Left hindlimb (tissue), 1 donor: ENCODE results near the gene VARS2.
"Not testable (repeated sequence)": the region's sequence is repeated elsewhere in the genome, so short reads cannot be mapped to it uniquely, and the experiment has no call there.

Source experiments
- DNase-seq: peaks from one replicate; pipeline ENCODE4 v3.0.0-alpha.2; 2018

Gene VARS2

GRCh38 chr6:30914076-30914853 lies at the start of gene VARS2:
Gene VARS2 (plus strand): TSS chr6:30914238. CDS start chr6:30914837, 599 bp downstream.
- DNase-seq = peak; percentile 95

DNA sequence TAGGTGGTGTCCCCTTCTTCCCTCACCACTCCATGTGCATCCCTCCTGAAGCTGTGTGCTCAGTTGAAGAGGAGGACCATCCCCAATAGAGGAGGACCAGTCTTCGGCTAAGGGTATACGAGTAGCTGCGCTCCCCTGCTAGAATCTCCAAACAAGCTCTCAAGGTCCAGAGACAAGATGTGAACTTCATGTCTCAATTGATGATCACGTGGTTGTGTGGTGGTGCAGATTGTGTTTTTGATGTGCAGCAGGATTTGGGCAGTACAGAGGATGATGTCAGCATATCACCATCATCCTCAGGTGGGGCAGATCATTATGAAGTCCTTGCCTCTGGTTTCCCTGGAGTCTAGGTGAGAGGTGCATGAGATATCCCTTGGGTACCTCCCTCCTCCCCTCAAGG lies 49.7 kb upstream of the VARS2 start:
- no peak for DNase-seq

GRCh38 chr6:30869241-30869749 lies 44.7 kb upstream of the VARS2 start:
- not testable (repeated sequence) for DNase-seq

GRCh38 chr6:30870546-30870945 lies 43.5 kb upstream of the VARS2 start:
- no peak for DNase-seq

- no peak for DNase-seq
Observed at GRCh38 chr6:30871592-30872183, 42.4 kb upstream of the VARS2 start.

DNA sequence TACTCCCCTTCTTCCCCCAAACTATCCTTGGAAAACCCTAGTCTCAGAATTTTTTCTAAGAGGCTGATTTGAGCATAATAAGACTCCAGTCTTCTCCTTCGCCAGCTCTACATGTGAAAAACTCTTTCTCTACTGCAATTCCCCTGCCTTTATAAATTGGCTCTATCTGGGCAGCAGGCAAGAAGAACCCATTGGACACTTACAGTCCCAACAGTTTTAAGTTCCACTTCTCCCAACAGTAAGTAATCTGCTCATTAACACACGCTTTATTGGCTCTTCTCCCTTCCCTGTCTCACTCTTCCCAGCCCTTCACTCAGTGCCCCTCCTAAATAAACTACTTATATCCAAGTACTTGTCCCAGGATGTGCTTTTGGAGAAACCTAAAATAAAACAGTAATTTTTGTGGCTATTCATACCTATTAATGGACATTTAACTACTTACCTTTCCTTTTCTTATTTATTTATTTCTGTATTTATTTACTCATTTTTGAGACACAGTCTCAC lies 40.8 kb upstream of the VARS2 start:
- DNase-seq = no peak

GRCh38 chr6:30873795-30874194 lies 40.2 kb upstream of the VARS2 start:
- DNase-seq = not testable (repeated sequence)

DNA sequence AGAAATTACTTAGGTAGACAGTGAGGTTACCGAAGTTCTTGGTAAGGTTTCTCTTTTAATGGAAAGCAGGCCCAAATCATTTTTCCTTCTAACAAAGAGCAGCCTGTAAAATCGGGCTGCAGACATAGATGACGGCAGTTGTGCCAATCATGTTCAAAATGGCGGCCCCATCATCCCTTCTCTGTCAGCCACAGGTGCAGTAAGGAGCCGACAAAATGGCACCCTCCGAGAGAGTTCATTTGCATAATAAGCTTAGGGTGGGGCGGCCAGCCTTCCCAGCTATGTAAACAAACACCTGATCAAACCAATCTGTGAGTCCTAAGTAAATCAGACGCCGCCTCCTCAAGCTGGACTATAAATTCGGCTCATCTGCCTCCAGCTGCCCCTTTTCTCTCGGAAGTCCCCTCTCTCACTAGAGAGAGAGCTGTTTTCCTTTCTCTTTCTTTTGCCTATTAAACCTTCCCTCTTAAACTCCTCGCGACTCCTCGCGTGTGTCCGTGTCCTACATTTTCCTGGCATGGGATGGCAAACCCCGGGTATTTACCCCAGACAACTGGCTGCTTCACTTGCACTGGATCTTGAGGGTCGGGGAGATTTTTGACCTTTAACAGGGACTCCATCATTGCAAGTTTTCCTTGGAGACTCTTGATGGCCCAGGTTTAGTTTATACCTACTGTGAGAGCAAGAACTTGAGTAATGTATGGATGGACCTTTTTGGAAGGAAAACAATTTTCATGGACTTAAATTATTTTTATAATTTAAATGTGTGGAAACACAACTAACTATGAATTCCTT lies 38.6 kb upstream of the VARS2 start:
- no peak for DNase-seq

GRCh38 chr6:30876039-30876730 lies 37.9 kb upstream of the VARS2 start:
- no peak for DNase-seq

GRCh38 chr6:30877419-30878262 lies 36.4 kb upstream of the VARS2 start:
- DNase-seq = peak; percentile 89

DNA sequence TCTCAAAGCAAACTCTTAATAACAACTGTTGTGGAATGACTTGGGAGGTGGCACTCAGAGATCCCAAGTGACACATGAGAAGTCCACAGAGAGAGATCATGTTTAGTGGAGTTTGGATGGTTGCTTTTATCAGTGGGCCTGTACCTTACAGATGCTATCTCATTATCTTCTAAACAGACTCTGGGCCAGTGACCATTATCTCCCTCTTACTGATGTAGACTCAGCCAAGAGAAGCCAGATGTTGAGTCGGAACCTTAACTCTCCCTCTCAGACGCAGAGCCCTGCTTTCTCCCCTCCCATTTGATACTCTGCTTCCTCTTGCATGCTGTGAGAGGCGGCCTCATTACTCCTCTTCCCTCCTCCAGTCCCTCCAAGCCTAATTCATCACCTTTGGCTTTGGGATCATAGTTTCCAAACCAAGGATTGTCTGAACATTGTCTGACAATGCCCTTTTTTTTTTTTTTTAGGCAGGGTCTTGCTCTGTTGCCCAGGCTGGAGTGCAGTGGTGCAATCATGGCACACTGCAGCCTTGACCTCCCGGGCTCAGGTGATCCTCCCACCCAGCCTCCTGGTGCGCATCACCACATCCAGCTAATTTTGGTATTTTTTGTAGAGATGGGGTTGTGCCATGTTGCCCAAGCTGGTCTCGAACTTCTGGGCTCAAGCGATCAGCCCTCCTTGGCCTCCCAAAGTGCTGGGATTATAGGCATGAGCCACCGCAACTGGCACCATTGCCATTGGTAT lies 34.2 kb upstream of the VARS2 start:
- DNase-seq = no peak

DNA sequence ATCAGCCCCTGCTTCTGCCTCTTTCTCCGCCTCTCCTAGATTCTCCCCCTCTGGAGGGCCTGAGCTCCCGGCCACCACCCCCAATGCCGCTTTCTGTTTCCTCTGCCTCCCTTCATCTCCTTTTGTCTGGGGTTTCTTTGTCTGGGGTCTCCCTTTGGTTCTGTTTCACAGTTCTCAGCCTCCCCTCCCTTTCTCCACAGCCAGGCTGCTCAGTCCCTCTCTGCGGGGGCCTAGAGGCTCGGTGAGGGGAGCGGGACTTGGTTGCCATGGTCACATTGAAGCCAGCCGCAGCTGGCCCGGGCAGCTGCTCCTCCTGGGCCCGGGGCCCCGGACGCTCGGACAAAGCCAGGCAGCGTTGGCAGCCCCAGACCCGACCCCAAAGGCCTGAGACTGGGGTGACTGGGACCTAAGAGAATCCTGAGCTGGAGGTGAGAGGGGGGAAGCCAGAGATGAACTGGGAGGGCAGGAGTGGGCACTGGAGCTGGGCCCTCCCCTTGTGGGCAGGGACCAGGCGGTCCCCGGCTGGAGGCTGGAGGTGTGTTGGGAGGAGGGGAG lies 33.3 kb upstream of the VARS2 start:
- DNase-seq = peak; percentile 53

DNA sequence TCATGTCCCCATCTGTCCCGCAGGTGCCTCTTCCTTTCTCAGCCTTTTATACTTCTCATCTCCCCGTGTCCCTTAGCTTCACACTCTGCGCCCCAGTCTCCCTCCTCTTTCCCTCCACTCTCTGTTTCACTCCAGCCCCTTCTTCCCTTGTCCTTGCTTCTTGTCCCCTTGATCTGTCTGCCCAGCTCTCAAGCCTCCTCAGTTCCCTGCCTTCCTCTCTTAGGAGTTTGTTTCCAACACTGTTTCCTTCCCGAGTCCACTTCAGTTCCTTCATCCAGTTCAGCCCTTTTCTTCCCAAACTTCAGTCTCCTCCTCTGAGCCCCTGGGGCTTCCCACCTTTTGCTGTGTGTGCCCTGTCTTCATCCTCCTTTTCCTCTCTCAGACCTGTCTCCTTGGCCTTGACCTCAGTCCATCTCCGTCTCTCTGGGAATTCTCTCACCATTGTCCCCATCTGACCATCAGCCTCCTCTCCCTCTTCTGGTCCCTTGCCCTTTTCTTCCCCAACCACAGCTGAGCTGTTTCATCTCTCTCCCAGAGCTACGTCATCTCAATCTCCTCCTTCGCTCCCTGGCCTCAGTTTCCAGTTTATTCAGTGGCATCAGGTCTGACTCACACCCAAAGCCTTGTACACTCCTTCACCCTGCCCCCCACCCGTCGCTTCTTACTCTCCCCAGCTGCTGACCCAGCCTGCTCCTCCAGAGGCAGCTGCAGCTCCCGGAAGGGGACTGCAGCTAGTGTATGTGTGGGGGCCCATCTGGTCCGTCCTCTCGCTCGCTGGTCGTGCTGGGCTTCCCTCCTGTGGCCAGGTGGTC lies 32.4 kb upstream of the VARS2 start:
- peak; percentile 52 for DNase-seq

DNA sequence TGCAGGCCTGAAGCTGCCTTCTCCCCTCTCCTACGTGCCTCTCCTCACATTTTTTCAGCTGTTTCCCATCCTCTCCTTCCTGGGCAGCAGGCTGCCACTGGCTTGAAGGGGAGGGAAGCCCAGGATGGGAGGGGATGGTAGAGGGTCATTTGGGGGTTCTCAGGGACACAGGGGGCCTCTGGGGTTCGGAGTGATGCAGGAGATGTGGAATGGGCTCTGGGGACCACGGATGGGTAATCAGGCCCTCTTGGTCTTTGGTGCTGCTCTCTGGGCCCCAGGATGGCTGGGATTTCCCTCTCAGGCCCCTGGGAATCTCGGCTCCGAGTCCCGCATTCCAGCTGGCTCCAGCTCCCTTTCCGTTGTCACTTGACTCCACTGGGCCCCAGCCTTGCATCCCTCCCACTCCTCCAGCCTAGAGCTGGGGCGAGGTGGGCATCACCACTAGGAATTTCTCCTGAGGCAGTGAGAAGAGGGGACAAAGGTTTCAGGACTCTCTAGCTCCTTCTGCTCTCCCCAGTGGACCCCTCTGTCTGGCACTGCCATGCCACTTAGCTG lies 31.8 kb upstream of the VARS2 start:
- no peak for DNase-seq

GRCh38 chr6:30882759-30883684 lies 31.0 kb upstream of the VARS2 start:
- DNase-seq = no peak

DNA sequence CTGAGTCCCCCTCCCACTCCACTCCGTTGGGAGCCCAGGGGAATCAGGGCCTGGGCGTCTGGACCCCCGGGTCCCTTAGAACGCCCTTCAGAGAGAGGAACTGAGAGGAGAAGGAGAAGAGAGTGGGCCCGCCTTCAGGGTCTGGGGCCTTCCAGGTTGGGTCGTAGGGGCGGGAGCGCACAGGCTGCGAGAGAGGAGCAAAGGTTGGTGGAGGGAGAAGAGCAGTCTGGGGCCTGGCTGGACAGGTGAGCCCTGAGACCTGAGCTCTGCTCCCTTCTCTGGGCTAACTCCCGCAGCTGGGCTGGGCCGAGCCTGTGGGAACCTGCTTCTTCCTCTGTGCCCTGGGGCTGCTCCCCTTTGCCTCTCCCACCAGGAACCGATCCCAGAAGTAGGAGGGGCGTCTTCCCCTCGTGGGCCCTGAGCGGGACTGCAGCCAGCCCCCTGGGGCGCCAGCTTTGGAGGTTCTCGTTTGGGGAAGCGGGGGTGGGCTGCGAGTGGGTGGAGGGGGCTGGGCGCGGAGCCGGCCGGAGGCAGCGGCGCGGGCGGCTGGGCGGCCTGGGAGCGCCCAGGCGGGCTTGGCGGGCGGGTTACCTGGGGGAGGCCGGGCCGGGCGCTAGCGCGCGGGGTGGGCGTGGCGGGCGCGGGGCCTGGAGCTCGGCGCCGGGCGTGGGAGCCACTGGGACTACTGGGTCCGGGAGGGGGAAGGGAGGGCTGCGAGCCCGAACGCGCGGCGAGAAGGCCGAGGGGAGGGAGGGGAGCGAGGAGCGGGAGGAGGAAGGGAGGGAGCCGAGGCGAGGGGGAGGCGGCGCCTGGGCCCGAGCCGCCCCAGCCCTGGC lies 30.1 kb upstream of the VARS2 start, which contains the start of gene DDR1:
DDR1 (plus strand) TSS at position 835 of the 836 bp plus-strand sequence. CDS start 4,211 bp downstream, outside the sequence.
- DNase-seq = peak; percentile 87
